Measurements from ENCODE around the gene GNG4. TPM values are rescaled to one million over a fixed set of nuclear protein-coding genes. Genes with fewer than 3 reads are reported as not detected.

GNG4 gene
- total RNA-seq, 1 experiment from 2014 or later: 34.4 TPM

DNA sequence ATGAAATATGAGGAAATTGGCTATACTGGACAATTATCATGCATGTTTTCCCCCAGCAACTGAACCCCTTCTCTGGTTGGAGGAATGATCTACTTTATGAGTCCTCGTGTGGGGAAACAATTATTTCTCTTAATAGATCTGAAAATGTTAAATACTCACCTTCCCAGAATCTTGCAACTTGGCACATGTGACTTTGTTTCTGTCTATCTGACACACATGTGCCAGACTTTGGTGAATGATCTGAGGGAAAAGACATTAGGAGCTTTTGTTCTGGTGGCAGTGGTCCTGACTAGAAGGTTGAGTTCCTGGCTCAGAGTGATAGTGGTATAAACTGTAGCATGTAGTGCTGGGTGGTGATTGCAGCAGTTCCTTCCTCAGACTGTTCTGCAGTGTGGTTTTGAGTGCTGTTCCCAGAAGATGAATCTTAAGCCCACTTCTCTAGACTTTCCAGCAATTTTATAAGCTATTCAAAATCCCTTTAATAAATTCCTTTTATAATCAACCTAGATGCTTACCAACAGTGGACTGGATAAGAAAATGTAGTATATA lies 86.0 kb downstream of the GNG4 start:
- Histone ChIP-seq H4K5ac (ENCODE audit: insufficient read length, low read depth, low read length) (no peak overlapping the region), H3K27ac (ENCODE audit: insufficient read length, low read depth, low read length) (no peak overlapping the region), H3K23ac (ENCODE audit: insufficient read length, low read depth, low read length) (no peak overlapping the region), H3K23me2 (ENCODE audit: insufficient read length, low read depth, low read length, poor library complexity, severe bottlenecking) (no peaks in the 10 kb centered on the region), H3K4ac (ENCODE audit: low read depth, low read length) (no peak overlapping the region), H3K14ac (ENCODE audit: insufficient read depth, low read length) (no peak overlapping the region), H3K79me2 (ENCODE audit: insufficient read depth, low read length) (no peaks in the 10 kb centered on the region), H3K56ac (ENCODE audit: insufficient read length, low read depth, low read length) (no peak overlapping the region), H2BK12ac (ENCODE audit: insufficient read length, low read depth, low read length) (no peak overlapping the region), H3K27me3 (ENCODE audit: insufficient read depth, low read length) (no peaks in the 10 kb centered on the region), H2BK20ac (ENCODE audit: low read depth, low read length, poor library complexity, severe bottlenecking) (no peak overlapping the region), H2AK5ac (ENCODE audit: insufficient read length, low read length) (no peak overlapping the region), H4K91ac (ENCODE audit: insufficient read length, low read depth, low read length) (no peak overlapping the region), H2AFZ (ENCODE audit: low read length) (no peak overlapping the region), H3T11ph (ENCODE audit: low read length) (no peak overlapping the region), H3K9me3 (ENCODE audit: control insufficient read depth, low read depth, low read length) (no peaks in the 10 kb centered on the region), H4K20me1 (ENCODE audit: control insufficient read depth, insufficient read depth, insufficient read length) (no peaks in the 10 kb centered on the region), H3K18ac (ENCODE audit: insufficient read length, low read depth, low read length) (no peak overlapping the region), H4K8ac (replicated peaks; ENCODE audit: insufficient read length, low read depth, low read length) (no peak overlapping the region), H3K9ac (ENCODE audit: extremely low read depth, insufficient read length, low read length) (no peak overlapping the region), H3K4me2 (ENCODE audit: insufficient read depth, insufficient read length, low read length) (no peak overlapping the region), H3K4me1 (ENCODE audit: insufficient read depth, low read length) (no peaks in the 10 kb centered on the region), H2BK5ac (ENCODE audit: insufficient read length, low read length) (no peak overlapping the region), H2BK120ac (ENCODE audit: low read depth, low read length, poor library complexity, severe bottlenecking) (no peak overlapping the region), H3K79me1 (ENCODE audit: insufficient read depth, low read depth, low read length, poor library complexity, severe bottlenecking) (no peaks in the 10 kb centered on the region), H2BK15ac (ENCODE audit: low read depth, low read length) (no peak overlapping the region)
- H3K27me3 Mint-ChIP-seq (ENCODE audit: low read depth): no peaks in the 10 kb centered on the region
- H3K4me3 Mint-ChIP-seq: no peak overlapping the region
- no peak for DNase-seq
- no CpG with 5 or more reads among the region's 1 CpG for WGBS (ENCODE audit: extremely low coverage, insufficient read length, low lambda C conversion rate)
- H3K4me1 Mint-ChIP-seq: peaks cover 0 to 6% of the 10 kb centered on the region in 2 experiments; a peak in 1 of 4 replicates
- H3K9me3 Mint-ChIP-seq: no peaks in the 10 kb centered on the region
- TF ChIP-seq, protein P1, sequence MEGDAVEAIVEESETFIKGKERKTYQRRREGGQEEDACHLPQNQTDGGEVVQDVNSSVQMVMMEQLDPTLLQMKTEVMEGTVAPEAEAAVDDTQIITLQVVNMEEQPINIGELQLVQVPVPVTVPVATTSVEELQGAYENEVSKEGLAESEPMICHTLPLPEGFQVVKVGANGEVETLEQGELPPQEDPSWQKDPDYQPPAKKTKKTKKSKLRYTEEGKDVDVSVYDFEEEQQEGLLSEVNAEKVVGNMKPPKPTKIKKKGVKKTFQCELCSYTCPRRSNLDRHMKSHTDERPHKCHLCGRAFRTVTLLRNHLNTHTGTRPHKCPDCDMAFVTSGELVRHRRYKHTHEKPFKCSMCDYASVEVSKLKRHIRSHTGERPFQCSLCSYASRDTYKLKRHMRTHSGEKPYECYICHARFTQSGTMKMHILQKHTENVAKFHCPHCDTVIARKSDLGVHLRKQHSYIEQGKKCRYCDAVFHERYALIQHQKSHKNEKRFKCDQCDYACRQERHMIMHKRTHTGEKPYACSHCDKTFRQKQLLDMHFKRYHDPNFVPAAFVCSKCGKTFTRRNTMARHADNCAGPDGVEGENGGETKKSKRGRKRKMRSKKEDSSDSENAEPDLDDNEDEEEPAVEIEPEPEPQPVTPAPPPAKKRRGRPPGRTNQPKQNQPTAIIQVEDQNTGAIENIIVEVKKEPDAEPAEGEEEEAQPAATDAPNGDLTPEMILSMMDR (conservative IDR thresholded peaks at IDR 0.05): no peak
- no peak overlapping the region; a peak in 1 of 7 replicates for H3K27ac Mint-ChIP-seq
- H3K36me3 Mint-ChIP-seq (ENCODE audit: insufficient read depth in 1 of 3, low read depth in 3 of 3): peaks cover 6 to 9% (median 8%) of the 10 kb centered on the region in 3 experiments
